Measurements from ENCODE around the gene TFEB. TPM values are rescaled to one million over a fixed set of nuclear protein-coding genes. Genes with fewer than 3 reads are reported as not detected.

TFEB gene
- total RNA-seq, 1 donor from 2014 or later: 5.1 TPM

- Histone ChIP-seq H3K4me3 (ENCODE audit: low read depth, low read length) (no peak overlapping the region), H3K36me3 (ENCODE audit: control insufficient read depth, insufficient read depth, low read length) (no peaks in the 10 kb centered on the region)
- TF ChIP-seq, protein P1, sequence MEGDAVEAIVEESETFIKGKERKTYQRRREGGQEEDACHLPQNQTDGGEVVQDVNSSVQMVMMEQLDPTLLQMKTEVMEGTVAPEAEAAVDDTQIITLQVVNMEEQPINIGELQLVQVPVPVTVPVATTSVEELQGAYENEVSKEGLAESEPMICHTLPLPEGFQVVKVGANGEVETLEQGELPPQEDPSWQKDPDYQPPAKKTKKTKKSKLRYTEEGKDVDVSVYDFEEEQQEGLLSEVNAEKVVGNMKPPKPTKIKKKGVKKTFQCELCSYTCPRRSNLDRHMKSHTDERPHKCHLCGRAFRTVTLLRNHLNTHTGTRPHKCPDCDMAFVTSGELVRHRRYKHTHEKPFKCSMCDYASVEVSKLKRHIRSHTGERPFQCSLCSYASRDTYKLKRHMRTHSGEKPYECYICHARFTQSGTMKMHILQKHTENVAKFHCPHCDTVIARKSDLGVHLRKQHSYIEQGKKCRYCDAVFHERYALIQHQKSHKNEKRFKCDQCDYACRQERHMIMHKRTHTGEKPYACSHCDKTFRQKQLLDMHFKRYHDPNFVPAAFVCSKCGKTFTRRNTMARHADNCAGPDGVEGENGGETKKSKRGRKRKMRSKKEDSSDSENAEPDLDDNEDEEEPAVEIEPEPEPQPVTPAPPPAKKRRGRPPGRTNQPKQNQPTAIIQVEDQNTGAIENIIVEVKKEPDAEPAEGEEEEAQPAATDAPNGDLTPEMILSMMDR (IDR thresholded peaks at IDR 0.05; ENCODE audit: insufficient read depth, low read length, poor library complexity, severe bottlenecking): no peak
Observed at GRCh38 chr6:41719436-41720261, 15.8 kb downstream of the TFEB start.

DNA sequence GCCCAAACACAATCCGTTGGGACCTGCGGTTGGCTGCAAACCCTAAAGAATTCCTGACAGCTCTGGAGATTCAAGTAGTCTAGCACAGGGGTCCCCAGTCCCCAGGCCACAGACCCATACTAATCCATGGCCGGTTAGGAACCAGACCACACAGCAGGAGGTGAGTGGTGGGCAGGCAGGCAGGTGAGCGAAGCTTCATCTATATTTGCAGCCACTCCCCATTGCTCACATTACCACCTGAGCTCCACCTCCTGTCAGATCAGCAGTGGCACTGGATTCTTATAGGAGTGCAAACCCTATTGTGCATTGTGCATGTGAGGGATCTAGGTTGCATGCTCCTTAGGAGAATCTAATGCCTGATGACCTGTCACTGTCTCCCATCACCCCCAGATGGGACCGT, 16.6 kb downstream of the TFEB start:
- TF ChIP-seq, protein P1 (IDR thresholded peaks at IDR 0.05; ENCODE audit: insufficient read depth, low read length, poor library complexity, severe bottlenecking): no peak
- DNase-seq (ENCODE audit: low read depth): no peak
- Histone ChIP-seq H3K4me3 (ENCODE audit: low read depth, low read length) (no peak overlapping the region), H3K36me3 (ENCODE audit: control insufficient read depth, insufficient read depth, low read length) (no peaks in the 10 kb centered on the region), H3K27me3 (ENCODE audit: control insufficient read depth, insufficient read depth, low read length) (no peaks in the 10 kb centered on the region)

More at GRCh38 chr6:41719436-41720261, 15.8 kb downstream of the TFEB start:
- no peaks in the 10 kb centered on the region for H3K27me3 ChIP-seq (ENCODE audit: control insufficient read depth, insufficient read depth, low read length)
- no peak for DNase-seq (ENCODE audit: low read depth)

GRCh38 chr6:41717392-41717736, 18.0 kb downstream of the TFEB start:
- Histone ChIP-seq H3K4me3 (ENCODE audit: low read depth, low read length) (no peak overlapping the region), H3K36me3 (ENCODE audit: control insufficient read depth, insufficient read depth, low read length) (no peaks in the 10 kb centered on the region), H3K27me3 (ENCODE audit: control insufficient read depth, insufficient read depth, low read length) (no peaks in the 10 kb centered on the region)
- TF ChIP-seq, protein P1 (IDR thresholded peaks at IDR 0.05; ENCODE audit: insufficient read depth, low read length, poor library complexity, severe bottlenecking): no peak
- no peak for DNase-seq (ENCODE audit: low read depth)

DNA sequence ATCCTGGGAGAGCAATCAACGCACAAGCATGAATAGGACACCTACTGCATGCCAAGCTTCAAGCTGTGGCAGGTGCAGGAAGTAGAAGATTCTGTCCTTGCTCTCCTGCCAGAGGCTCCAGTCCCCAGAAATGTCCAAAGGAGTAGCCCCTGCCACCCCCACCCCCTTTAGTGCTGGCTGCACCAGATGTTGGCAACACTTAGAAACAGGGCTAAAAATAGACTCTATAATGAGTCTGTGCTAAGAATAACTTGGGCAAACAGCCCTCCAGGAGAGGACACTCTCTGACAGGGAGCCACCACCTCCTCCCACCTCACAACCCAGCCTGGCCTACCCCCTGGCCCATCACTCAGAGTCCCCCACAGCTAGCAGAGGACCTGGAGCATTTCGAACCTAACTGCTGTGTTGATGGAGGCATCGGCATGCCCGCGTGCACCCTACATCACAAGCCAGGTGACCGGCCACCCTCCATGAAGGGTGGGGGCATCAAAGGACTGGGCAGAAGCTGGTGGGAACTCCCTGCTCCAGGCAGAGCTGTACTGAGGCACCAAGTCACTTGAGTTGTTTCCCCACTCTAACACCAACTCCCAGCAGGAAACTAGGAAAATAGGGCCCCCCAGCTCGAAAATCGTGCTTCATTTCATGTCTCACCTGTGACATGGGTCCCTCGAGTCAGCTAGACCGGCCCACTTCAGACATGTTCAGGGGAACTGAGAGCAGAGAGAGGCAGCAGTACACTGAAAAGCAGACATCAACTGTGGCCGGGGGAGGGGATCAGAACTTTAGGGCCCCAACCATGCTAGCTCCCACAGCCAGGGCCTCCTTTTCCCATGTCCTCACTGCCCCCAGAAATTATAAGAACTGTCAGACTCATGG, 18.7 kb downstream of the TFEB start:
- Histone ChIP-seq H3K27me3 (ENCODE audit: control insufficient read depth, insufficient read depth, low read length) (no peaks in the 10 kb centered on the region), H3K36me3 (ENCODE audit: control insufficient read depth, insufficient read depth, low read length) (no peaks in the 10 kb centered on the region), H3K4me3 (ENCODE audit: low read depth, low read length) (no peak overlapping the region)
- TF ChIP-seq, protein P1 (IDR thresholded peaks at IDR 0.05; ENCODE audit: insufficient read depth, low read length, poor library complexity, severe bottlenecking): no peak
- no peak for DNase-seq (ENCODE audit: low read depth)

GRCh38 chr6:41715795-41716515, 19.5 kb downstream of the TFEB start:
- no peaks in the 10 kb centered on the region for H3K36me3 ChIP-seq (ENCODE audit: control insufficient read depth, insufficient read depth, low read length)
- no peak for DNase-seq (ENCODE audit: low read depth)
- TF ChIP-seq, protein P1 (IDR thresholded peaks at IDR 0.05; ENCODE audit: insufficient read depth, low read length, poor library complexity, severe bottlenecking): no peak

More at GRCh38 chr6:41715795-41716515, 19.5 kb downstream of the TFEB start:
- H3K27me3 ChIP-seq (ENCODE audit: control insufficient read depth, insufficient read depth, low read length): no peaks in the 10 kb centered on the region
- no peak overlapping the region for H3K4me3 ChIP-seq (ENCODE audit: low read depth, low read length)

All from kidney epithelial cell (primary cell).